GM21381 (cell line): ENCODE data around the gene CXCL13.
"Not testable (repeated sequence)": the region's sequence is repeated elsewhere in the genome, so short reads cannot be mapped to it uniquely, and the experiment has no call there.

ENCODE experiments used
- ATAC-seq: cut with Tn5 transposase; IDR thresholded peaks from one replicate; pipeline ENCODE4 v1.9.1; 2021; ENCODE audit warnings: mild to moderate bottlenecking, moderate library complexity; ENCODE audit not compliant: unreplicated experiment

The CXCL13 gene, protein sequence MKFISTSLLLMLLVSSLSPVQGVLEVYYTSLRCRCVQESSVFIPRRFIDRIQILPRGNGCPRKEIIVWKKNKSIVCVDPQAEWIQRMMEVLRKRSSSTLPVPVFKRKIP

DNA sequence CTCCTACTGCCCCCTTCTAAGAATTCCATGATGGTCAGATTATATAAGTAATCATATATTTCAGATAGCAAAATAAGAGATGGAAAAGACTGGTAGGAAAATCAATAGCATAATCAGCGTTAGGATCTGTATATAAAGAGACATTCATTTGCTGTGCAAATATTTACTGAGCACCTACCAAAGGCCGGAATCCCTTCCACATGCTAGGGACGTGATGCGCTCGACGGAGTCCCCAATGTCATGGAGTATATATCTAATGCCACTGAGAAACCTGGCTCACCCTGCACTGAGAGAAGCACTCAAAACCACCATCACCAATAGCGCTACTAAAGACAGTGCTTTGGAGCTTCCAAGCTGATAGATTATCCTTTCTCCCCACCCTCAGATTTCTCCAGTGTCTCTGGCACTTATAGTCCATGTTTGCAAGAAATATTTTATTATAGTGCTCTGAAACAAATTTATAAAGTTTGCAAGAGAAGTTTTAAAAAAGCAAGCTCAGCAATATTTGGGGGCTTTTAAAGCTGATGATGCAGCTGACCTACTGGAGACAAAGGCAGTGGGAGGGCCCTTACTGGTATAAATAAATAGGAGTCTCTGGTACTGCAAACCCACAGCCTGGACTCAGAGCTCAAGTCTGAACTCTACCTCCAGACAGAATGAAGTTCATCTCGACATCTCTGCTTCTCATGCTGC, at the start of gene CXCL13:
TSS of gene CXCL13 (plus strand) at position 611 of the 693 bp plus-strand sequence. CDS start at position 657, 46 bp downstream.
- no peak for ATAC-seq

- ATAC-seq, result no peak
These were observed 45.5 kb upstream of the CXCL13 start for GRCh38 chr4:77560170-77560569.

GRCh38 chr4:77561720-77562119, 43.9 kb upstream of the CXCL13 start:
- ATAC-seq, result not testable (repeated sequence)

GRCh38 chr4:77564231-77564630, 41.4 kb upstream of the CXCL13 start:
- ATAC-seq, result no peak

DNA sequence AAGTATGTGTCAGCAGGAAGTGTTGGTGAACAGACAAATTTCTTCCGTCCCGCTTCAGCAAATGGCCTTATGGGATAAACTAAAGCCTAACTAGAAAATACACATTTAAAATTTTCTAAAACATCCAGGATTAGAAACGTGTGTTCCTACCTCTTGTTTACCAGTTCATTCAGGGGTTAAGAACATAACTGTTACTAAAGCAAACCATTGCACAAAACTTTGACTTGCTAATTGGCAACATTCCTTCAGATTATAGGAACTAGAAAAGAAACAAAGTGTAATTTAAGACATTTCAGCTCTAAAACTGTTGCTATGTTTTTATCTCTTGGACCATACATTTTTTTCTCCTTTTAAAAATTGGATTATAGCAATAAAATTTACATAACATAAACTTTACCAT, 39.5 kb upstream of the CXCL13 start:
- no peak for ATAC-seq

DNA sequence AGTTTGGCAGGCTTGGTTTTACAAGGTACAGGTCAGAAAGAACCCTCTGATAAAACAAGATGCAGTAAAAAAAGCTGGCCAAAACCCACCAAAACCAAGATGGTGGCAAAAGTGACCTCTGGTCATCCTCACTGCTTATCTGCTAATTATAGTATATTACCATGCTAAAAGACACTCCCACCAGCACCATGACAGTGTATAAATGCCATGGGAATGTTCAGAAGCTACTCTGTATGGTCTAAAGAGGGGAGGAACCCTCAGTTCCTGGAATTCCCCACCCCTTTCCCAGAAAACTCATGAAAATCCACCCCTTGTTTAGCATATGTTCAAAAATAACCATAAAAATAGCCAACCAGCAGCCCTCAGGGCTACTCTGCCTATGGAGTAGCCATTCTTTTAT, 38.1 kb upstream of the CXCL13 start:
- ATAC-seq, result no peak

- ATAC-seq, result not testable (repeated sequence)
These were observed 35.0 kb upstream of the CXCL13 start for GRCh38 chr4:77570508-77571214.

GRCh38 chr4:77576351-77576750, 29.3 kb upstream of the CXCL13 start:
- no peak for ATAC-seq

DNA sequence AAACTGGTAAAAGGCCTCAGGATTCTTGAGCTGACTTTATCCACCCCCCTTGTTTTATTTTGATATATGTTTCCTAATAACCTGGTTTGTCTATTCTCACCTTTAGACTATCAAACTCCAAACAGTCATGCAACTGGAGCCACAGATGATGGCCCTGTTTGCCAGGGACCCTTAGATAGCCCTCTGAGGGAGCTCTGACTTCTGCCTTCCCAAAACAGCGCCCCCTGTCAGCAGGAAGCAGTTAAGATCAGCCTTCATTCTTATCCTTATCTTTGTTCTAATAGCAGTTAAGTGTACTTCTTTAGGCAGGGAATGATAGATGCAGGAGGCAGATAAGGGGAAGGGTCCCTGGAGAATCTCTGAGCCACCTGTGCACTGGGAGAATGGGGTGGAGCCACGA, 27.5 kb upstream of the CXCL13 start:
- ATAC-seq, result no peak

- ATAC-seq, result no peak
These were observed 26.1 kb upstream of the CXCL13 start for GRCh38 chr4:77579406-77580076.

- ATAC-seq, result peak; percentile 73
These were observed 23.9 kb upstream of the CXCL13 start for GRCh38 chr4:77581724-77582123.

DNA sequence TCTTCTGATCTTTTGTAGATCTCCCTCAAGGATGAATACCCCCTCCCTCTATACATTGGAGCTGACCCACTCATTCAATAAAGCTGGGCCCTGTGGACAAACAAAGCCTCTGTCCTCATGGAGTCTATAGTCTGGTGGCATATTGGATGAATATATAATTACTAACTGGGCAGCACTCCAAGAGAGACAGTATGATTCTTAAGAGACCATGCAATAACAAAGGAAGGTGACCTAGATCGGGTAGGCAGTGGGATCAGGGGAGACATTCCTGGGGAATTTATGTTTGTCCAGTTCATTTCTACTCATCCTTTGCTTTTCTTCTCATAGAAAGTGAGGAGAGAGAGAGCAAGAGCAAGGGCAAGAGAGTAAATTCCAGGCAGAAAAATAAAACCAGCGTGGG, 23.5 kb upstream of the CXCL13 start:
- no peak for ATAC-seq

- no peak for ATAC-seq
These were observed 22.9 kb upstream of the CXCL13 start for GRCh38 chr4:77582711-77583110.

DNA sequence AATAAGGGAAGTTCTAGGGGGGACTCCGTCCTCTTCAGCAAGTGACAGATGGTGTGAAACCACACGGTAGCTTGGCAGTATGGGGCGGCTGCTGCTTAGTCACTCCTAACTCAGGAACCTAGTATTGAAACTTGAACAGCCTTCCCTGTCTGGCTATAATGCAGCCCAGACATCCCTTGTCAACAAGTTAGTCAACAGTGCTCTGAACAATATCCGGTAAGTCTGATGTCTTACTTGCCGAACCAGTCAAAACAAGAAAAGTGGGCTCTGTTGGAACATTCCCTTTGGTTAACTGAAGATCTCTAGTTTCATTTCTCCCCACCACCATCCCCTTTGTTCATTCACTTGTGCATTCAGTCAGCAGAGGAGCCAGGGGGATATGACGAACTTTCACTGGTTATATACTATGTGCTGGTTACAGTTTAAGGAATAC, 18.7 kb upstream of the CXCL13 start:
- ATAC-seq, result peak; percentile 94

- ATAC-seq, result no peak
These were observed 15.1 kb upstream of the CXCL13 start for GRCh38 chr4:77590482-77590881.

DNA sequence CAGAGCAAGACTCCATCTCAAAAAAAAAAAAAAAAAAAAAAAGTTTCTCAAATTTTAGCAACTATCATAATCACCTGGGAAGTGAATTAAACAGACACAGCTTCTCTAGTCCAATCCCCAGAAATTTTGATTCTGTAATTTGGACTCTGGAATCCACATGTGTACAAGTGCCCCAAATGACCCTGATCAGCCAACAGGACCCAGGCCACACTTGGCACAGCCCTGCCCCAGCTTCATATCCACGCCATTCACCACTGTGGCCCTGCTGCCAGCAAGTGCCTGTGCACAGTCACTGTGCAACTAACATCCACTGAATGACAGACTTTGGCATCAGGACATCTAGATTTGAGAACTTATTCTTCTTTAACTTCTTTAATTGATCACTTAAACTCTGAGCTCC, 14.1 kb upstream of the CXCL13 start:
- ATAC-seq, result no peak

- ATAC-seq, result no peak
These were observed 12.5 kb upstream of the CXCL13 start for GRCh38 chr4:77593101-77593500.

DNA sequence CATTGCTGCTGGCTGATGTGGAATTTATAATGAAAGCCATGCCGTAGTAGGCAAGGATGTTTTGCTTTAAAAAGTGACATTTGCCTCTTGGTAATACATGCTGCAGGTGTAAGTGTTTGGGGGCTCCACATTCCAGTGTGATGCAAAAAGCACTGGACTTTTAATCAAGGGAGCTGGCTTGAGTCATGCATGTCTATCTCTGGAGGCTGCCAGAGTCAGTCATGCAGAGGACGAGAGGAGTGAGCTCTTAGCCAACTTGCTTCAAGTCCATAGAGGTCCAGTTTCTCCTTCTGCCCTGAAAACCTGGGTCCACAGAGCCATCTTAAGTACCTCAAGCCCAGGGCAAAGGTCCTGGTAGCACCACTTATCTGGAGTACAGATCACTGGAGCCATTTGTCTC, 11.6 kb upstream of the CXCL13 start:
- no peak for ATAC-seq

GRCh38 chr4:77595364-77595973, 10.2 kb upstream of the CXCL13 start:
- no peak for ATAC-seq

GRCh38 chr4:77599378-77599777, 6.2 kb upstream of the CXCL13 start:
- peak; percentile 50 for ATAC-seq
